Colonic mucosa (tissue), 4 donors: ENCODE measurements around the gene RARA. TPM values are rescaled to one million over a fixed set of nuclear protein-coding genes. Genes with fewer than 3 reads are reported as not detected.

Experiments
- DNase-seq: peaks from one replicate; pipeline ENCODE4 v3.0.0-alpha.2; 2020
- H3K27ac ChIP-seq: fragments of 200-600 bp; one replicate; pipeline ENCODE4 v1.8.0; 2021
- H3K27me3 ChIP-seq: fragments of 200-600 bp; one replicate; pipeline ENCODE4 v1.8.0; 2021
- H3K36me3 ChIP-seq: fragments of 200-600 bp; one replicate; pipeline ENCODE4 v1.8.0; 2021
- H3K4me1 ChIP-seq: fragments of 200-600 bp; one replicate; pipeline ENCODE4 v1.8.0; 2021; ENCODE audit warnings: mild to moderate bottlenecking
- H3K4me3 ChIP-seq: fragments of 200-600 bp; one replicate; pipeline ENCODE4 v1.8.0; 2021
- H3K9ac ChIP-seq, 2 donors: one replicate each; pipeline ENCODE4 v1.7.0; 2013; ENCODE audit warnings: control low read depth in 2 of 2, low read depth in 2 of 2, low read length in 2 of 2
- H3K9me3 ChIP-seq: fragments of 200-600 bp; one replicate; pipeline ENCODE4 v1.8.0; 2021
- CTCF ChIP-seq: fragments of 200-600 bp; IDR thresholded peaks from one replicate; pipeline ENCODE4 v1.8.0; 2022; ENCODE audit warnings: antibody characterized with exemption, mild to moderate bottlenecking
- intact Hi-C: fragments of 100-400 bp; cut with DNase I; formaldehyde crosslinking; loops from one replicate; pipeline ENCODE4 v1.14.1; 2022
- total RNA-seq, 2 donors: library from RNA; stranded (reverse); fragmentation: NEBNext Ultra II Directional in 1 of 2; extraction: Animal tissue kit (Norgen Biotek cat#: 25700) in 1 of 2; gene quantifications; one replicate each; pipeline ENCODE4 v1.2.1, GENCODE V29; 2021
- donor health status: healthy.
- donor health status: DM: no; HTN: no; CAD: no.
- donor health status: DM: no; HTN: no; CAD: no.

RARA gene
- total RNA-seq, 2 donors from 2014 or later, result 25.6 to 46.7 TPM

GRCh38 chr17:40347319-40348135 is 38.5 kb downstream of the RARA start:
- no peaks in the 10 kb centered on the region for H3K27me3 ChIP-seq

GRCh38 chr17:40348136-40348504 is 39.1 kb downstream of the RARA start:
- no peak overlapping the region for H3K4me3 ChIP-seq
- no peaks in the 10 kb centered on the region for H3K27me3 ChIP-seq
- peak overlapping the region in 1 of 2 donors; percentile 51 for H3K9ac ChIP-seq
- H3K27ac ChIP-seq, result no peak overlapping the region
- H3K9me3 ChIP-seq, result no peaks in the 10 kb centered on the region
- peaks cover 6% of the 10 kb centered on the region for H3K36me3 ChIP-seq
- peaks cover 36% of the 10 kb centered on the region for H3K4me1 ChIP-seq
- peak; percentile 20 for DNase-seq
- no peak for TF ChIP-seq CTCF
- intact Hi-C loops, result no loop called here

More at GRCh38 chr17:40347319-40348135, 38.5 kb downstream of the RARA start:
- peaks cover 36% of the 10 kb centered on the region for H3K4me1 ChIP-seq
- H3K9ac ChIP-seq, result peak overlapping the region in 1 of 2 donors; percentile 96
- intact Hi-C loops, result loop anchor here (2.0 kb wide), 1 partner anchor 41 kb away; no protein-coding TSS in a partner anchor
- TF ChIP-seq CTCF, result no peak
- DNase-seq, result no peak
- H3K36me3 ChIP-seq, result peaks cover 3% of the 10 kb centered on the region
- no peak overlapping the region for H3K4me3 ChIP-seq
- peak overlapping the region; percentile 96 for H3K27ac ChIP-seq
- H3K9me3 ChIP-seq, result no peaks in the 10 kb centered on the region

GRCh38 chr17:40348562-40349476 is 39.8 kb downstream of the RARA start:
- Histone ChIP-seq H3K9ac (no peak overlapping the region), H3K4me1 (peaks cover 33% of the 10 kb centered on the region), H3K27me3 (no peaks in the 10 kb centered on the region), H3K36me3 (peaks cover 6% of the 10 kb centered on the region), H3K27ac (no peak overlapping the region), H3K4me3 (no peak overlapping the region), H3K9me3 (no peaks in the 10 kb centered on the region)
- no peak for TF ChIP-seq CTCF
- intact Hi-C loops, result no loop called here
- peak; percentile 40 for DNase-seq

- Histone ChIP-seq H3K27me3 (no peaks in the 10 kb centered on the region), H3K4me1 (peaks cover 29% of the 10 kb centered on the region), H3K27ac (no peak overlapping the region), H3K4me3 (no peak overlapping the region), H3K36me3 (peaks cover 6% of the 10 kb centered on the region), H3K9ac (no peak overlapping the region), H3K9me3 (no peaks in the 10 kb centered on the region)
- TF ChIP-seq CTCF, result no peak
- peak; percentile 25 for DNase-seq
- intact Hi-C loops, result no loop called here
Observed at GRCh38 chr17:40349477-40349894, 40.5 kb downstream of the RARA start.

- Histone ChIP-seq H3K9ac (peak overlapping the region in 1 of 2 donors; percentile 19), H3K9me3 (no peaks in the 10 kb centered on the region), H3K27me3 (no peaks in the 10 kb centered on the region), H3K4me3 (no peak overlapping the region), H3K27ac (no peak overlapping the region), H3K36me3 (peaks cover 6% of the 10 kb centered on the region), H3K4me1 (peaks cover 28% of the 10 kb centered on the region)
- intact Hi-C loops, result no loop called here
- no peak for TF ChIP-seq CTCF
- peak; percentile 50 for DNase-seq
Observed at GRCh38 chr17:40349895-40350688, 41.1 kb downstream of the RARA start.
